Measurements from ENCODE around the gene GRM7.

The GRM7 gene

GRCh38 chr3:7242303-7242635 is 381.4 kb downstream of the GRM7 start:
- no peak for DNase-seq (ENCODE audit: extremely low spot score)
- TF ChIP-seq CTCF (IDR thresholded peaks at IDR 0.05; ENCODE audit: control extremely low read depth, extremely low read depth, low read depth, missing control alignments), result no peak
- ChIA-PET CTCF (interaction anchor here (0.9 kb wide), 1 partner anchor 9 kb away, joined by 3 read pairs; no protein-coding TSS in a partner anchor), POLR2A (no interaction called here)

- ChIA-PET POLR2A (no interaction called here), CTCF (no interaction called here)
- no peak for TF ChIP-seq CTCF (IDR thresholded peaks at IDR 0.05; ENCODE audit: control extremely low read depth, extremely low read depth, low read depth, missing control alignments)
- DNase-seq (ENCODE audit: extremely low spot score), result no peak
These were observed 388.7 kb downstream of the GRM7 start for GRCh38 chr3:7249493-7250076.

GRCh38 chr3:7254251-7254650 is 393.3 kb downstream of the GRM7 start:
- no peak for TF ChIP-seq CTCF (IDR thresholded peaks at IDR 0.05; ENCODE audit: control extremely low read depth, extremely low read depth, low read depth, missing control alignments)
- ChIA-PET POLR2A (no interaction called here), CTCF (interaction anchor here (1.3 to 1.5 kb wide), 3 partner anchors 10 to 42 kb away, joined by 3 to 4 read pairs (median 4); no protein-coding TSS in a partner anchor)
- no peak for DNase-seq (ENCODE audit: extremely low spot score)

- no peak for DNase-seq (ENCODE audit: extremely low spot score)
- no peak for TF ChIP-seq CTCF (IDR thresholded peaks at IDR 0.05; ENCODE audit: control extremely low read depth, extremely low read depth, low read depth, missing control alignments)
- POLR2A ChIA-PET, result no interaction called here
- CTCF ChIA-PET, result interaction anchor here (0.6 kb wide), 1 partner anchor 7 kb away, joined by 3 read pairs; no protein-coding TSS in a partner anchor
These were observed 400.1 kb downstream of the GRM7 start for GRCh38 chr3:7260975-7261374.

- POLR2A ChIA-PET, result no interaction called here
- CTCF ChIA-PET, result interaction anchor here (1.3 kb wide), 1 partner anchor 8 kb away, joined by 3 read pairs; no protein-coding TSS in a partner anchor
- DNase-seq (ENCODE audit: extremely low spot score), result no peak
- no peak for TF ChIP-seq CTCF (IDR thresholded peaks at IDR 0.05; ENCODE audit: control extremely low read depth, extremely low read depth, low read depth, missing control alignments)
These were observed 402.7 kb downstream of the GRM7 start for GRCh38 chr3:7263347-7264195.

- ChIA-PET POLR2A (no interaction called here), CTCF (interaction anchor here (1.3 kb wide), 1 partner anchor 9 kb away, joined by 3 read pairs; no protein-coding TSS in a partner anchor)
- TF ChIP-seq CTCF (IDR thresholded peaks at IDR 0.05; ENCODE audit: control extremely low read depth, extremely low read depth, low read depth, missing control alignments), result no peak
- no peak for DNase-seq (ENCODE audit: extremely low spot score)
These were observed 403.2 kb downstream of the GRM7 start for GRCh38 chr3:7264196-7264526.
